DMS114 treated with DMSO at 0.1 percent for 48 hours (cell line): ENCODE measurements around the gene RPA3.

Experiments
- DNase-seq: peaks from one replicate; lab custom pipeline; 2025; ENCODE audit not compliant: unreplicated experiment; lab: John Stamatoyannopoulos, UW

RPA3 gene

DNA sequence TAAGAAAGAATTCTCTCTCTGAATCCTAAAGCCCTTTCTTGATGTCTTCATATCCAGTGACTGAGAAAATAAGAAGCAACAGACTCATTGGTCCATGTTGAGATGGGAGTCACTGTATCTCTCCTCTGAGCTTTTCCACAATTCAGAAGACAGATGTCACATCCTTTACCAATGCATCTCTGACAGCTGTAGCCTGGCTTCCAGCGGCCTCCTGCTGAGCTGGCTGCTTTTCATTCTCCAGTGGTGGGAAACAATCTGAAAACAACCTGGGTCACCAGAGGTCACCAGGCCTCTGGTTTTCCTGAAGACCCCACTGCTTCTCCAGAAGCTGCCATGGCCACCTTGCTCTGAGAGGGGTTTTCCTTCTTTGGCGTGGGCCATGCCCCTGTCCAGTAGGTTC is 18.3 kb upstream of the RPA3 start:
- no peak for DNase-seq

DNA sequence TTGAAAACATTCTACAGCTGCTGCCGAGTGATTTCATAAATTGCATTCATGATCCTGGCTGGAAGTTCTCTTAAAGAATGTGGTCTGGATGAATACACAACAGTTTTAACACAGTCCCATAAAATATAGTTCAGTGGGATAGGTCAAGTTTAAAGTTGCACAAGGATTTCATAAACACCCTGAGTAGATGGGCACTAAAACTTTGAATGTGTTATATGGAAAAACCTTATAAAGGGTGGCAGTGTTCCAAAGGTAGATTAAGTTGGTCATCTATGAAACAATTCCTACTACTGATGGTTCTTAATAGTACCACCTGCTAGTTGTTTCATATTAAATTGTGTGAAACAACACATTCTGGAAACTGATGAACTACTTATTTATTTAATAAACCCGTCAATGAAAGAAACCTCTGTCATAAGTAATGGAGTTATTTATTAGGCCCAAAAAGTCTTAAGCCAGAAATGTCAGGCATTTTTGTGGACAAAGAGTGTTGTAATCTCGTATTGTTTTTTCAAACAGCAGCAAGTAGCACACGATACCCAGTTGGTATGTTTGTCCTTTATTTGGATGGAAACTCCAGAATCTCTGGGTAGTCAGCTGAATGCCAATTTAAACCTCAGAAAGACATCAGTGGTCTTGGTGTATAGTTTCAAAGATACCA is 14.3 kb upstream of the RPA3 start:
- DNase-seq = no peak

DNA sequence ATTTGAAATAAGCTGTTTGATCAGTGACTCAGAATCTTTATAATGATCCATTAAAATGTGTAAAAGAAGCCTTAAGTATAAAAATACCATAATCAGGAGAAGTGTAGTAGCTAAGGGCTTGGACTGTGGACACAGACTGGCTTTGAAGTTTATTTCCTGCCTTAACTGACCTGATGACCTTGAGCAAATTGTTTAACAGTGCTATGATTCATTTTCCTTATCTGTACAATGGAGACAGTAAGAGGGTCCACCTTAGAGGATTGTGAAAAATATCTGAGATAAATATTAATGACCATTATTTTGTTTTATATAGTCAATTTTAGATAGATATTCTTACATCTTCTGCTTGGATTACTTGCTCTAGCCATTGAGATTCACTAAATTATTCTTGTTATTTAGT is 13.3 kb upstream of the RPA3 start:
- DNase-seq = no peak

DNA sequence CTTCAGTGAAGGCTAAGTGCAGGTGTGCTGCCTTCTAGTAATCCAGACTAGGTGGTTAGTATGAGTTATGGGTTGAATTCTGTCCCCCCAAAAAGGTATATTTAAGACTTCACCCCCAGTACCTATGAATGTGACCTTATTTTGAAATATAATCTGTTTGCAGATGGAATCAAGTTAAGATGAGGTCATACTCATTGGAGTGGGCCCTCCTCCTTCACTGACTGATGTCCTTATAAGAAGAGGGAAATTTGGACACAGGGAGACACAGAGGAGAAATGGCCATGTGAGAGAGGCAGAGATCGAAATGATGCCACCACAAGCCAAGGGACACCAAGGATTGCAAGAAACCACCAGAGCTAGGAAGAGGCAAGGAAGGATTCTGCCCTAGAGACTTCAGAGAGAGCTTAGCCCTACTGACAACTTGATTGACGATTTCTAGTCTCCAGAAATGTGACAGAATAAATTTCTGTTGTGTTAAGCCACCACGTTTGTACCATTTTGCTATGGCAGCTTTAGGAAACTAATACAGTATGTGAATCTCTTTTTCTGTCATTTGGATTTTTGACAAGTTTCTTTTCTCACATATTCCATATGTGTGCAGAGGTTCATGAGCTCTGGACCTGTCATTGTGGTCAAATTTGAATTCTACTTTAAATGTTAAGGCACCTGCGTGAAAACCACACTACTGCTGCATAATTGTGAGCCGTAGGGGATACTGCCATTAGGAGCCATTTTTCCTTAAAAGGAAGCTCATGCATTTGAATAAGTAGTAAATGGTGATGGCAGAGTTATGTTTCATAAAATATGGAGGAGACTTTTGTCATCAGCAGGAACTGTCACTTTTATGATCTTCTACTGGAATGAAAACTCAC is 2.6 kb upstream of the RPA3 start:
- no peak for DNase-seq

DNA sequence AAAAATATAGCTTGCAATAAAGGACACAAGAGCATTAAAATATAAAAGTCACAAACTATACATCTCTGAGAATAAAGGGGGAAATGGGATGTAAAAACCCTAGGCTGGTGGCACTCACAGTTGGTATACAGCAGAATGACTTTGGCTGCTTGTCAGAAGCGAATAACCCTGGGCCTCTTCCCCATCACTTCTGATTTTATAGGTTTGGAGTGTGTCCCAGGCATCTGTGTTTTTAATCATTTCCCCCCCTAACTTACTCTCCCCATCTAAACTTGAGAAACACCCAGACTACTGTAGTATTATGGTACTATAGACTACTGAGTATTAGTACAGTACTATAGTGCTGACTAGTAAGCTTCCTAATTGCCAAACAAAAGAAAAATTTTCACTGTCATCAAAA is 1.8 kb upstream of the RPA3 start:
- DNase-seq = no peak

DNA sequence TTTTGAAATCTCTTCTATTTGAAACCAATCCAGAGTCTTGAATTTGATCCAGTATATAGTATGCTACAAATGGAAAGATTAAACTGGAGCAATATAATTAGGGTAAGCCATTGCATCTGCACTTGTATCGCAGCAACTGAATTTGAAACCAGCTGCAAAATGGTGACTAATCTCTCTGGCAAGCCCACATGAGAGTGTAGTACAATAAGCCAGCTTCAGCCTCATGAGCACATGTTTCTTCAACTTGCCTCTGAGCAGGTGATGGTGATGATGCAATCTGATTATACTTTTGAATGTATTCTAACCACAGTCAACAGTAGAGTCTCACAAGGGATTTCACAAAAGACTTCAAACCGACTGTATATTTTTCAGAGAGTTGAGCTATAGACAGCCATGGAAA is 829 bp upstream of the RPA3 start:
- no peak for DNase-seq

DNA sequence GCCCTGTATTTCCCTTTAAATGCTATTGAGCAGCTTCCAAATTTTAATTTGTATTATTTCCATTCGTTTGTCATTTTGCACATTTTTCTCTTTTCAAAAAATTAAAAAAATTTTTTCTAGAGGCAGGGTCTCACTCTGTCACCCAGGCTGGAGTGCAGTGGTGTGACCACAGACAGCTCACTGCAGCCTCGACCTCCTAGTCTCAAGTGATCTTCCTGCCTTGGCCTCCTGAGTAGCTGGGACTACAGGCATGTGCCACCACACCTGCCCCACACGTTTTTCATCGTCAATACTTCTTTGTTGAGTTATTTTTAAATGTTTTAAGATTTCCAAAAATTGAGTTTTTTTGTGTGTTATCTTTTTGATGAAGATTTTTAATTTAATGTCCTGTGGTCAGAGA is 4.7 kb downstream of the RPA3 start:
- no peak for DNase-seq

DNA sequence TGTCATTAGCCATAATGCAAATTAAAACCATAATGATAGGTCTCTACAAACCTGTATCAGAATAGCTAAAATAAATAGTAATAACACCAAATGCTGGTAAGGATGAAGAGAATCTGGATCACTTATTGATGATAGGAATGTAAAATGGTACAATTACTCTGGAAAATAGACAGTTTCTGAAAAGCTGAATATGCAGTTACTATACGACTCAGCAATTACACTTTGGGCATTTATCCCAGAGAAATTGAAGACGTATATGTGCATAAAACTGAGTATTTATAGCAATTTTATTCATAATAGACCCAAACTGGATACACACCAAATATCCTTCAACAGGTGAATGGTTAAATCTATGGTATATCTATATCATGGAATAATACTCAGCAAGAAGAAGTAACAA is 7.9 kb downstream of the RPA3 start:
- no peak for DNase-seq

DNA sequence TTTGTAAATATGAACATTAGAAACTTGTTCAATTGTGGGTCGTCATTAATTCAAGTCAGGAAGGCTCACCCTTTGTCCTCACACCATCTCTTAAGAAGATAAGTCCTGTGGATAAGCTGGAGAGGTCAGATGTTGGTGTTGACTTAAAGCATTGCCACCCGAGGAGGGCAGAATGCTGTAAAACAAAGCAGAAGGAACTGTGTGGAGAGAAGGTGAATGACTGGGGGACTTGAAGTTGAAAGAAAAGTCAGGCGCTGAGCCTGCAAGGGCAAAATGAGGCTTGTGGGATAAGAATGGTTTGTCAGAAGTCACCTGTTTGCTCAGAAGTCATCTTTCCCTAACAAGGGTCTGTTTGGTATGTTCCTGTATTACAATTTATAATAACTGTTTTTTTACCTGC is 9.1 kb downstream of the RPA3 start:
- no peak for DNase-seq

DNA sequence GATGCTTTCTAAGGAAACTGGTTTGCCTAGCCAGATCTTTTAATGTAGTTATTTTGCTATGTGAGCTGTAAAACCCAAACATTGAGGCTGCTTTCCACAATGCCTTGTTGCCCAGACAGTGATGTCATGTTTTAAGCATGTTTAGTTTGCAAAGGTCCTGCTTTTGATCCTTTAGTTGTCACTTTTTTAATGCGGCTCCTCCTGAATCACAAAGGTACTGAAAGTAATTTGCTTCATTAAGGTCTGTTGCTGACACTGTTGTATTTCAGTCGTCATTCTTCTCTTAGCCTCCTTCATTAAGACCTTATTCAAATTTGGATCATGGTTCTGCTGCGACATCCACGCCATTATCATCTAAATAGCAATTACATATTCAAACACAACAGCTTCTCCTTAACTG is 10.6 kb downstream of the RPA3 start:
- DNase-seq = no peak

DNA sequence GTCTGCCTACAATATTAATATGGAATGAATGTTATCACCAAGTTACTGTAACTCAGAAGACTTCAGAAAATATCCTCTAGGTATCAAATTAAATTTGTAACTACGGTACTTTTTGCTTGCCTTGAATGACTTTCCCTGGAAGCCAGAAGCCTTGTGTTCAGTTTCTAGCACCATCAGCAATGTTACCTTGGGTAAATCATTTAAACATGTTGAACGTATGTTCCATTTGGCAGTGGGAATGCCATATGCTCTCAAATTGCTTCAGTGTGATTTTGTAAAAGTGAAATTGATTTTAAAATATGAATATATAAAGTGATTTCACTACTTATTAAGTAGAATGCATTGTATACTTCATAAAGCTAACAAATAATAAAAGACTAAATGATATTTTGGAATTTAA is 11.2 kb downstream of the RPA3 start:
- no peak for DNase-seq

DNA sequence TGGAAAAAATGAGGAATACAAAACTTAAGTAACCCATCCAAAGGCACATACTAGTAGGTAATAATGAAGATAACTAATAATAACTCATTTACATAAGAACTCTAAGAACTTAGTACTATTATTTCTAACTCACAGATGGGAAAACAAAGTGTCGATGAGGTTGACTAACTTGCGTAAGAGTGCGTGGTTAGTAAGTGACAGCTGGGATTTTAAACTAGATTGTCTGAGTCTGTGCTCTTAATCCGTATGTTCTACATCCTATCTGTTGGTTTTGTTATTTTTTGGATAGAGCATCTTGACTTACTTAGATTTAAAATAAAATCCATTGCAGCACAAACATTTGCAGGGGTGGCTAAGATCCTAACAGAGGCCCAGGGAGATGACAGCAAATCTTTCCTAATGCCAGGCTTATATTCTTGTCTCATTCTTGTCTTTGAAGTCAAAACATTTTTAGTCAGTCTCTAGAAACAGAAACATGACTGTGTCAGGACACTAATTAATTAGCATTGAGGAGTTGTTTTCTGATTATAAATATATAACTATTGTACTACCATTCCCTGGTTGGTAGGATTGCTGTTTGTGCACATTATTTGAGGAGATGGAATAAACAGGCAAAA is 11.7 kb downstream of the RPA3 start:
- no peak for DNase-seq

DNA sequence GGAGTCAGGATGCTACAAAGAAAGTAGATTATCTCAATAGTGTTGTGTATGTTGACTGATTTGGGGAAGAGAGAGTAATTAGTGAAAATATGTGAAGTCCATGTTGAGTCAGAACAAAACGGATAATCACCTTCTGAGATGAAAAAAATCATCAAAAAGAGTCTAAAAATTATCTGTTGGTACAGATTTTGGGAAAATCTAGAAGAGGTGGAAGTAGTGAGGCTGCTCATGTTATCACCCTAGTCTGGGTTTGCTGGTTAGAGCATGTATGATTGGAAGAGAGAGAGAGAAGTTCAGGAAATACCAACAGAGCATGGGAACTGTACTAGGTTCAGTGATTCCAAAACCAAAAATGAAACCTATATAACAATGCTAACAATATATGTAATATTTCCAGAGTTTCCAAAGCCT is 12.3 kb downstream of the RPA3 start:
- no peak for DNase-seq

DNA sequence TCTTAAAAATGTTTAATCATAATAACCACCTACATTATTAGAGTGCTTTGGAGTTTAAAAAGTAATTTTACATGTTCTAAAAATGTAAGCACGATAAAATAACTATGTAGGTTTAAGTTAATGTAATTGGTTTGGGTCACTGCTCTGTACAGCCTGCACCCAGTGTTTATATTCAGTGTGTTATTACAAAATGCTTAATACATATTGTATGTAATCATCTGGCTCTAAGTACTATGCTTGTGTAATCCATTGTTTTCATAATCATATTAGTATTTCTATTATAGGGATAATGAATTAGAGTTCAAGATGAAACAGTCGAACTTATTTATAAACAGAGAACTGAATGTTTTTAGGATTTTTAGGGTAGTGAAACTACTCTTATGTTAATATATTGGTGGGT is 13.1 kb downstream of the RPA3 start:
- DNase-seq = no peak

DNA sequence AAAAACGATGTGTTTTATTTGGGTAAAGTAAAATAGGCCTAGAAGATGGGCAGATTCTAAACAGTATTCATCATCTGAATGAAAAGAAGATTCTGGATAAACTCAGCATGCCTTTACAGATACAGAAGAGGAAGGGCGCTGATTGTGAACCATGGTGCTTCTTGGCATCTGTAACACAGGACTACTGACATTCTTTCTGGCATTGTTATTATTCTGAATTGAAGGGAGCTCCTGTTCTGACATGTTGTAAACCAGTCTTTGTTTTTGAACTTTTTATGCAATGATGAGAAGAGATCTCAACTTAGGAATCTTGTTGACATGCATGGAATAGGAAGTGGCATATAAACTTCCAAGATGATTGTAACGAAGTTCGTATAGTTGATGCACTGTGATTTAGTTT is 13.5 kb downstream of the RPA3 start:
- no peak for DNase-seq

DNA sequence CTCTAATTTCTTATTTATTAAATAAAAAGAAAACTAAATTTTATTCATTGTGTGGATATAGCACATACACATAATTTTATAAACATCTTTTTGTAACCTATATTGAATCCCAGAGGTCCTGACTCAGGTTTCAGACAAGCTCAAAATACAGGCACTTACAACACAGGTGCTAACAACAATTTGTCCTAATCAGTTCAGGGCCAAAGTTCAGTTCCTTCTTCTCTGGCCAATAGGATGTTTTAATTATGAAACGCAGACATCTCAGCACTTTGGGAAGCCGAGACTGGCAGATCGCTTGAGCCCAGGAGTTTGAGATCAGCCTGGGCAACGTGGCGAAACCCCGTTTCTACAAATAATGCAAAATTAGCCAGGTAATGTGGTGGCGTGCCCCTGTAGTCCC is 15.0 kb downstream of the RPA3 start:
- DNase-seq = no peak

DNA sequence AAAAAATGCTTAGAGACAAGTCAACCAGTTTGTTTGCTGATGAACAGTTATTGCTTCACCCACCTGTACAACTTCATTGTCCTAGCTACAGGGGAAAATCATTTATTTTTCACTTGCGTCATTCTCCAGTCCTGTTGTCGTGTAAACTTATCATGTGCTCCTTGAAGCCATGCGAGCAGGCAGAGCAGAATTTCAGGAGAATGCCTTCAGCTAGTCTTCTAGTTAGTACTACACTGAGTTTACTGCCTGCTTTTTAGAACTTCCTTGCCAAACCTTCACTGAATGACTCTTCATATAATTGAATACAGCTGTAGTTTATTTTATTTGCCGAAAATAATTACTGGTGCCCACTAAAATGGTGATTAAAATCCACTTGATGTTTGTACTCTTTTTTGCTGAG is 15.6 kb downstream of the RPA3 start:
- DNase-seq = no peak

DNA sequence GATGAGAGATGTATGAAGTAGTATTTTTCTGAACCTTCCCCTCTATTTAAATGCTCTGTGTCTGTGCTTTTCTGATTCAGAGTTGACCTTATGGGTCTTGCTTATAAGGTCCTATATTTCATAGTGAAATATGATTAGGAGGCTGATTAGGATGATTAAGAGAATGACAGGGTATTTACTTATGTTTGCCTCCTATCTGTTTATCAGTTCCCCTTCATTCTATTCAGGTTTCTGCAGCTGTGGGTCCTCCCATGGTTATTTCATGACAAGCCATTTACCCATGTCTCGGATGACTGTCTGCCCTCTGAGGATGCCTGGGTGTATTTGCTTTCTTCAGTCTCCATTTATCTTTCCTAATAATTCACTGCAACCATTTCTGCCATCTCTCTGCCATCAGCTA is 16.9 kb downstream of the RPA3 start:
- DNase-seq = no peak

DNA sequence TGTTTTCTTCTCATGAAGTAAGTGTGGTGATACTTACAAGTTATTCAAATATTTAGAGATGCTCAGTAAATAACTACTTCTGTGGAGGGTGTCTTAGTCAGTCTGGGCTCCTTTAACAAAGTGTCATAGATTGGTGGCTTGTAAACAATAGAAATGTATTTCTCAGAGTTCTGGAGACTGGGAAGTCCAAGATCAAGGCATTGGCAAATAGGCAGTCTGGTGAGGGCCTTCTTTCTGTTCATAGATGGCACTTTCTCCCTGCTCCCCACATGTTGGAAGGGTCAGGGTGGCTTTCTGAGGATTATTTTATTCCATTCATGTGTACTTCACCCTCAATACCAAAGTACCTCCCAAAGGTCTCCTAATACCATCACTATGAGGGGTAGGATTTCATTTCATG is 18.4 kb downstream of the RPA3 start:
- no peak for DNase-seq

DNA sequence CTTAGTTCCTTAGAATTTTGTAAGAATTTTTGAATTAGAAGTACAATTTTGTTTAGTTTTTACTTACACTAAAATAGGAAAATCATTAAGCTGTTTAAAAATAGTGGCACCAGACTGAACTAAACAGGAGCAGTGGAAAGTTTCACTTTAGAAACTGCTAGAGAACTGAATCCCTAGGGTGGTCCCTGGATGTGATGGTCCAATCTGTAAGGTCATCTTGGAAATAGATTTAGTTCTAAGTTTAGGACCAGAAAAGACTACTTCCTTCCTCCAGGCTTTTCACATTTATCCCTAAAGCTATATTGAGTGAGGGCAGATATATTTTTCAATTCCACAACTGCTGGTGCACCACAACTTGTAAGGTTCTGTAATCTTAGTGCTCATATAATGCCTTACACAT is 19.0 kb downstream of the RPA3 start:
- DNase-seq = no peak

DNA sequence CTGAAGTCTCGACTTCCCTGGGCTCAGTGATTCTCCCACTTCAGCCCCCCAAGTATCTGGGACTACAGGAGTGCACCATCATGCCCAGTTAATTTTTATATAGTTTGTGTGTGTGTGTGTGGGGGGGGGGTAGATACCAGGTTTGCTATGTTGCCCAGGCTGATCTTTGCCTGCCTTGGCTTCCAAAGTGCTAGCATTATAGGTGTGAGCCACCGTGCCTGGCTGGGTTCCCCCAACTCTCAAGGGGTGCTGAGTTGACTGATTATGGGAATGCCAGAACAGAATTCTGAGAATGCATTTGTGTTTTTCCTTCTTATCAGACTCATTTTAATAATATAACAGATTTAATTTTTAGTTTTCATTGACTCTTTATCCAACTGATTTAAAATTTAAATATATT is 19.5 kb downstream of the RPA3 start:
- DNase-seq = no peak

DNA sequence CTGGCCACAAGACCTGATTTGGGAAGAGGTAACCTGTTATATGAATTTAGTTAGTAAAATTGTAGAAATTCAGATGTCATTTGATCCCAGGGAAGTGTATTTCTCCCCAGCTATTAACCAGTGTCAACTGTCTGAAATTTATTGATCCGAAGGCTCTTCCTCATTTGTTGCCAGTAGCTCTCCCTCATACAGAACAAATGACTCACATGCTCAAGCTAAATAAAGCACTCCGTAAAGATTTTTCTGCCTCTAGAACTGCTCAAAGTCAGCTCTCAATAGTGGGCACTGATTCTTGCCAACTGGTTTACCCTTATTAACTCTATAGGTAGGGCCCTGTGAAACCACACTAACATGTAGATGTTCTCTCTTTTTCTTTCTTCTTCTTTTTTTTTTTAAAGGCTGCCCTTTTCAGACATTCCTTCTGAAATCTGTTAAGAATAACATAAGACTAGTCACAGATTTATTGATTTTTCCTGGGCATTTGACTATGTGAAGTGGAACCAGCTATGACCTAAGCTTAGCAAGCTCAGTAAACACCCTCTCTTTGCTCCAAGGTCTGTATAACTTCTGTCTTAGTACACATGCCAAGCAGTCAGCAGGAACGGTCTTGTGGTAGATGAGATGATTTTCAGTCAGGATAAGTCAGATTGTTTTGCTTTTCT is 21.8 kb downstream of the RPA3 start:
- no peak for DNase-seq
